Measurements from ENCODE around the gene SYNE1.
A peak's percentile ranks its signal among the peaks of the same experiment; 100 is the strongest.
"Not testable (repeated sequence)": the region's sequence is repeated elsewhere in the genome, so short reads cannot be mapped to it uniquely, and the experiment has no call there.

The SYNE1 gene

GRCh38 chr6:152151920-152152319 is 485.2 kb downstream of the SYNE1 start:
- Histone ChIP-seq H3K4me1 (ENCODE audit: control insufficient read depth, insufficient read depth, low read length) (no peaks in the 10 kb centered on the region), H3K36me3 (ENCODE audit: control insufficient read depth, insufficient read depth, low read length) (peaks cover 34% of the 10 kb centered on the region), H3K27ac (ENCODE audit: low read depth, low read length) (no peak overlapping the region), H3K27me3 (ENCODE audit: control insufficient read depth, insufficient read depth, low read length) (no peaks in the 10 kb centered on the region), H3K4me3 (ENCODE audit: low read length) (no peak overlapping the region), H3K9ac (ENCODE audit: low read length) (no peak overlapping the region)

- Histone ChIP-seq H3K27ac (ENCODE audit: low read depth, low read length) (no peak overlapping the region), H3K36me3 (ENCODE audit: control insufficient read depth, insufficient read depth, low read length) (peaks cover 34% of the 10 kb centered on the region), H3K9ac (ENCODE audit: low read length) (no peak overlapping the region)
Observed at GRCh38 chr6:152150196-152150595, 487.0 kb downstream of the SYNE1 start.

GRCh38 chr6:152148412-152148811 is 488.8 kb downstream of the SYNE1 start:
- Histone ChIP-seq H3K27me3 (ENCODE audit: control insufficient read depth, insufficient read depth, low read length) (no peaks in the 10 kb centered on the region), H3K27ac (ENCODE audit: low read depth, low read length) (no peak overlapping the region), H3K4me1 (ENCODE audit: control insufficient read depth, insufficient read depth, low read length) (peaks cover 5% of the 10 kb centered on the region), H3K36me3 (ENCODE audit: control insufficient read depth, insufficient read depth, low read length) (peaks cover 31% of the 10 kb centered on the region), H3K4me3 (ENCODE audit: low read length) (no peak overlapping the region), H3K9ac (ENCODE audit: low read length) (no peak overlapping the region)

More at GRCh38 chr6:152150196-152150595, 487.0 kb downstream of the SYNE1 start:
- peaks cover 5% of the 10 kb centered on the region for H3K4me1 ChIP-seq (ENCODE audit: control insufficient read depth, insufficient read depth, low read length)
- H3K27me3 ChIP-seq (ENCODE audit: control insufficient read depth, insufficient read depth, low read length) = no peaks in the 10 kb centered on the region
- no peak overlapping the region for H3K4me3 ChIP-seq (ENCODE audit: low read length)

- Histone ChIP-seq H3K36me3 (ENCODE audit: control insufficient read depth, insufficient read depth, low read length) (peaks cover 31% of the 10 kb centered on the region), H3K9ac (ENCODE audit: low read length) (no peak overlapping the region), H3K27ac (ENCODE audit: low read depth, low read length) (no peak overlapping the region), H3K27me3 (ENCODE audit: control insufficient read depth, insufficient read depth, low read length) (no peaks in the 10 kb centered on the region), H3K4me1 (ENCODE audit: control insufficient read depth, insufficient read depth, low read length) (peaks cover 5% of the 10 kb centered on the region), H3K4me3 (ENCODE audit: low read length) (no peak overlapping the region)
Observed at GRCh38 chr6:152147269-152147668, 489.9 kb downstream of the SYNE1 start.

- no peaks in the 10 kb centered on the region for H3K27me3 ChIP-seq (ENCODE audit: control insufficient read depth, insufficient read depth, low read length)
- H3K4me1 ChIP-seq (ENCODE audit: control insufficient read depth, insufficient read depth, low read length) = peaks cover 5% of the 10 kb centered on the region
- no peak overlapping the region for H3K4me3 ChIP-seq (ENCODE audit: low read length)
- H3K9ac ChIP-seq (ENCODE audit: low read length) = no peak overlapping the region
- H3K27ac ChIP-seq (ENCODE audit: low read depth, low read length) = no peak overlapping the region
- H3K36me3 ChIP-seq (ENCODE audit: control insufficient read depth, insufficient read depth, low read length) = peaks cover 25% of the 10 kb centered on the region
Observed at GRCh38 chr6:152146385-152146784, 490.8 kb downstream of the SYNE1 start.

GRCh38 chr6:152143359-152143758 is 493.8 kb downstream of the SYNE1 start:
- Histone ChIP-seq H3K36me3 (ENCODE audit: control insufficient read depth, insufficient read depth, low read length) (peaks cover 25% of the 10 kb centered on the region), H3K27me3 (ENCODE audit: control insufficient read depth, insufficient read depth, low read length) (no peaks in the 10 kb centered on the region), H3K9ac (ENCODE audit: low read length) (no peak overlapping the region), H3K27ac (ENCODE audit: low read depth, low read length) (no peak overlapping the region), H3K4me1 (ENCODE audit: control insufficient read depth, insufficient read depth, low read length) (peaks cover 5% of the 10 kb centered on the region), H3K4me3 (ENCODE audit: low read length) (no peak overlapping the region)

GRCh38 chr6:152142105-152142504 is 495.1 kb downstream of the SYNE1 start:
- Histone ChIP-seq H3K36me3 (ENCODE audit: control insufficient read depth, insufficient read depth, low read length) (peaks cover 13% of the 10 kb centered on the region), H3K4me1 (ENCODE audit: control insufficient read depth, insufficient read depth, low read length) (peaks cover 5% of the 10 kb centered on the region), H3K9ac (ENCODE audit: low read length) (no peak overlapping the region), H3K27ac (ENCODE audit: low read depth, low read length) (no peak overlapping the region), H3K27me3 (ENCODE audit: control insufficient read depth, insufficient read depth, low read length) (no peaks in the 10 kb centered on the region), H3K4me3 (ENCODE audit: low read length) (no peak overlapping the region)

GRCh38 chr6:152138344-152138743 is 498.8 kb downstream of the SYNE1 start:
- not testable (repeated sequence) for H3K27ac ChIP-seq (ENCODE audit: low read depth, low read length); H3K9ac ChIP-seq (ENCODE audit: low read length); H3K4me3 ChIP-seq (ENCODE audit: low read length); H3K4me1 ChIP-seq (ENCODE audit: control insufficient read depth, insufficient read depth, low read length); H3K27me3 ChIP-seq (ENCODE audit: control insufficient read depth, insufficient read depth, low read length)
- H3K36me3 ChIP-seq (ENCODE audit: control insufficient read depth, insufficient read depth, low read length) = peaks cover 13% of the 10 kb centered on the region

GRCh38 chr6:152136449-152136825 is 500.7 kb downstream of the SYNE1 start:
- no peak overlapping the region for H3K27ac ChIP-seq (ENCODE audit: low read depth, low read length)
- H3K9ac ChIP-seq (ENCODE audit: low read length) = no peak overlapping the region
- no peaks in the 10 kb centered on the region for H3K27me3 ChIP-seq (ENCODE audit: control insufficient read depth, insufficient read depth, low read length)
- no peaks in the 10 kb centered on the region for H3K4me1 ChIP-seq (ENCODE audit: control insufficient read depth, insufficient read depth, low read length)
- H3K4me3 ChIP-seq (ENCODE audit: low read length) = no peak overlapping the region
- peaks cover 20% of the 10 kb centered on the region for H3K36me3 ChIP-seq (ENCODE audit: control insufficient read depth, insufficient read depth, low read length)

GRCh38 chr6:152135755-152136448 is 501.3 kb downstream of the SYNE1 start:
- peaks cover 22% of the 10 kb centered on the region for H3K36me3 ChIP-seq (ENCODE audit: control insufficient read depth, insufficient read depth, low read length)
- no peak overlapping the region for H3K4me3 ChIP-seq (ENCODE audit: low read length)
- H3K9ac ChIP-seq (ENCODE audit: low read length) = no peak overlapping the region
- H3K4me1 ChIP-seq (ENCODE audit: control insufficient read depth, insufficient read depth, low read length) = no peaks in the 10 kb centered on the region
- H3K27ac ChIP-seq (ENCODE audit: low read depth, low read length) = no peak overlapping the region
- no peaks in the 10 kb centered on the region for H3K27me3 ChIP-seq (ENCODE audit: control insufficient read depth, insufficient read depth, low read length)

- peak overlapping the region; percentile 81 for H3K27ac ChIP-seq (ENCODE audit: low read depth, low read length)
- H3K9ac ChIP-seq (ENCODE audit: low read length) = no peak overlapping the region
- peaks cover 21% of the 10 kb centered on the region for H3K36me3 ChIP-seq (ENCODE audit: control insufficient read depth, insufficient read depth, low read length)
- no peaks in the 10 kb centered on the region for H3K27me3 ChIP-seq (ENCODE audit: control insufficient read depth, insufficient read depth, low read length)
- no peaks in the 10 kb centered on the region for H3K4me1 ChIP-seq (ENCODE audit: control insufficient read depth, insufficient read depth, low read length)
- H3K4me3 ChIP-seq (ENCODE audit: low read length) = no peak overlapping the region
Observed at GRCh38 chr6:152130441-152130840, 506.7 kb downstream of the SYNE1 start.

GRCh38 chr6:152129691-152130151 is 507.4 kb downstream of the SYNE1 start:
- no peaks in the 10 kb centered on the region for H3K27me3 ChIP-seq (ENCODE audit: control insufficient read depth, insufficient read depth, low read length)
- H3K4me3 ChIP-seq (ENCODE audit: low read length) = peak overlapping the region; percentile 50
- no peaks in the 10 kb centered on the region for H3K4me1 ChIP-seq (ENCODE audit: control insufficient read depth, insufficient read depth, low read length)
- peaks cover 19% of the 10 kb centered on the region for H3K36me3 ChIP-seq (ENCODE audit: control insufficient read depth, insufficient read depth, low read length)
- H3K27ac ChIP-seq (ENCODE audit: low read depth, low read length) = peak overlapping the region; percentile 81
- peak overlapping the region; percentile 19 for H3K9ac ChIP-seq (ENCODE audit: low read length)
